Measurements from ENCODE around the gene SERPINA1.

Gene SERPINA1

GRCh38 chr14:94382099-94382715, 6.2 kb downstream of the SERPINA1 start:
- TF ChIP-seq CTCF (conservative IDR thresholded peaks at IDR 0.05; ENCODE audit: low read depth, low read length), result no peak
- Histone ChIP-seq H3K4me2 (no peak overlapping the region), H4K20me1 (ENCODE audit: insufficient read depth) (no peaks in the 10 kb centered on the region), H3K4me1 (ENCODE audit: low read depth, poor library complexity, severe bottlenecking) (no peaks in the 10 kb centered on the region), H3K4me3 (IDR thresholded peaks at IDR 0.05; ENCODE audit: insufficient read depth, low read depth, low read length) (no peak overlapping the region), H3K9ac (no peak overlapping the region), H3K27ac (no peak overlapping the region), H2AFZ (ENCODE audit: low read depth) (no peak overlapping the region), H3K36me3 (ENCODE audit: insufficient read depth) (no peaks in the 10 kb centered on the region), H3K27me3 (ENCODE audit: insufficient read depth, low read depth) (no peaks in the 10 kb centered on the region), H3K79me2 (ENCODE audit: insufficient read depth, low read depth) (no peaks in the 10 kb centered on the region)

GRCh38 chr14:94381149-94382030, 7.0 kb downstream of the SERPINA1 start:
- H3K36me3 ChIP-seq (ENCODE audit: insufficient read depth), result no peaks in the 10 kb centered on the region
- no peak overlapping the region for H3K27ac ChIP-seq
- no peak overlapping the region for H3K4me3 ChIP-seq (IDR thresholded peaks at IDR 0.05; ENCODE audit: insufficient read depth, low read depth, low read length)
- no peak overlapping the region for H3K4me2 ChIP-seq
- H3K79me2 ChIP-seq (ENCODE audit: insufficient read depth, low read depth), result no peaks in the 10 kb centered on the region
- H3K4me1 ChIP-seq (ENCODE audit: low read depth, poor library complexity, severe bottlenecking), result no peaks in the 10 kb centered on the region
- H2AFZ ChIP-seq (ENCODE audit: low read depth), result no peak overlapping the region
- no peak overlapping the region for H3K9ac ChIP-seq
- H3K27me3 ChIP-seq (ENCODE audit: insufficient read depth, low read depth), result no peaks in the 10 kb centered on the region
- TF ChIP-seq CTCF (conservative IDR thresholded peaks at IDR 0.05; ENCODE audit: low read depth, low read length), result no peak
- no peaks in the 10 kb centered on the region for H4K20me1 ChIP-seq (ENCODE audit: insufficient read depth)

GRCh38 chr14:94380225-94381148, 7.9 kb downstream of the SERPINA1 start:
- Histone ChIP-seq H2AFZ (ENCODE audit: low read depth) (no peak overlapping the region), H3K4me3 (IDR thresholded peaks at IDR 0.05; ENCODE audit: insufficient read depth, low read depth, low read length) (no peak overlapping the region), H3K9ac (no peak overlapping the region), H3K4me2 (no peak overlapping the region), H3K36me3 (ENCODE audit: insufficient read depth) (no peaks in the 10 kb centered on the region), H3K4me1 (ENCODE audit: low read depth, poor library complexity, severe bottlenecking) (no peaks in the 10 kb centered on the region), H3K27ac (no peak overlapping the region), H4K20me1 (ENCODE audit: insufficient read depth) (no peaks in the 10 kb centered on the region), H3K79me2 (ENCODE audit: insufficient read depth, low read depth) (no peaks in the 10 kb centered on the region), H3K27me3 (ENCODE audit: insufficient read depth, low read depth) (no peaks in the 10 kb centered on the region)
- no peak for TF ChIP-seq CTCF (conservative IDR thresholded peaks at IDR 0.05; ENCODE audit: low read depth, low read length)
